K562 (cell line): ENCODE measurements around the gene EPHB2. TPM values are rescaled to one million over a fixed set of nuclear protein-coding genes. Genes with fewer than 3 reads are reported as not detected.

Source experiments
- ATAC-seq: fragments of 200-7000 bp; cut with Tn5 transposase; 3 replicates; pipeline ENCODE4 v1.9.1; 2020; ENCODE audit warnings: moderate library complexity
- BruUV-seq: library from RNA; stranded (reverse); fragments of 400-500 nt; replicated peaks from 2 replicates; lab custom pipeline; 2021; lab: Mats Ljungman, UMichigan
- CTCF ChIA-PET: fragments of 300-600 bp; formaldehyde crosslinking; extraction: SDS; loops from one replicate; lab custom pipeline; 2021; ENCODE audit warnings: low intra/inter-chr PET ratio; lab: Yijun Ruan, JAX
- POLR2A ChIA-PET: fragments of 300-600, 350-650 bp; sonication (Branson Sonifier 250); formaldehyde crosslinking; extraction: SDS; loops from one replicate; lab custom pipeline; 2021; ENCODE audit warnings: antibody characterized with exemption, inconsistent platforms; lab: Yijun Ruan, JAX
- DNase-seq, 4 experiments: peaks; one replicate each; pipeline versions ENCODE4 v3.0.0 to v3.0.0-alpha.2; 2011 to 2018; ENCODE audit warnings: low spot score in 3 of 4, mixed read lengths in 3 of 4; ENCODE audit errors: extremely low read depth in 1 of 4
- FAIRE-seq: peaks from 2 replicates; lab custom pipeline; 2011; peaks lifted over from hg19 to GRCh38; lab: Jason Lieb, UNC
- H2AFZ ChIP-seq: 2 replicates; pipeline ENCODE4 v1.6.0; 2011; ENCODE audit warnings: low read depth, low read length, control low read depth, inconsistent platforms
- H3K27ac ChIP-seq: fragments of 200-600 bp; 3 replicates; pipeline ENCODE4 v1.8.0; 2011; ENCODE audit warnings: low read depth, mild to moderate bottlenecking, control low read depth, inconsistent platforms, low read length, moderate library complexity, mixed read lengths; ENCODE audit errors: extremely low read depth
- H3K27me3 ChIP-seq, 2 experiments: fragments of 300-600 bp in 1 of 2; 2 replicates in 1 of 2; 3 replicates in 1 of 2; pipeline versions ENCODE4 v1.6.0 to v1.8.0; 2011; ENCODE audit warnings: inconsistent platforms in 2 of 2, low read length in 2 of 2, mild to moderate bottlenecking in 1 of 2, mixed read lengths in 1 of 2, moderate library complexity in 1 of 2; ENCODE audit not compliant: control insufficient read depth in 2 of 2, insufficient read depth in 2 of 2
- H3K36me3 ChIP-seq: fragments of 300-600 bp; 3 replicates; pipeline ENCODE4 v1.8.0; 2011; ENCODE audit warnings: mild to moderate bottlenecking, low read length, inconsistent platforms; ENCODE audit not compliant: control insufficient read depth, insufficient read depth
- H3K4me1 ChIP-seq, 2 experiments: fragments of 200-600 bp in 1 of 2; replicated peaks in 1 of 2; 2 replicates in 1 of 2; 3 replicates in 1 of 2; pipeline versions ENCODE4 v1.5.1 to v1.8.0; 2011; ENCODE audit warnings: inconsistent platforms in 2 of 2, low read length in 2 of 2, mild to moderate bottlenecking in 1 of 2, mixed read lengths in 1 of 2, moderate library complexity in 1 of 2; ENCODE audit not compliant: control insufficient read depth in 2 of 2, insufficient read depth in 2 of 2
- H3K4me2 ChIP-seq: 2 replicates; pipeline ENCODE4 v1.6.1; 2011; ENCODE audit warnings: low read length, control low read depth, inconsistent platforms, mixed read lengths; ENCODE audit not compliant: insufficient read depth
- H3K4me3 ChIP-seq: fragments of 200-600 bp; sonication (generic), shearing (Covaris generic); 2 replicates; pipeline ENCODE4 v1.5.1; 2016; ENCODE audit warnings: control low read depth, inconsistent platforms
- H3K79me2 ChIP-seq: fragments of 200-600 bp; 3 replicates; pipeline ENCODE4 v1.8.0; 2011; ENCODE audit warnings: low read length, inconsistent platforms; ENCODE audit not compliant: control insufficient read depth, insufficient read depth
- H3K9ac ChIP-seq, 2 experiments: 2 replicates each; pipeline versions ENCODE4 v1.6.0 to v1.6.1; 2011; ENCODE audit warnings: low read depth in 2 of 2, low read length in 2 of 2, control low read depth in 1 of 2, inconsistent platforms in 1 of 2, mild to moderate bottlenecking in 1 of 2, mixed read lengths in 1 of 2; ENCODE audit not compliant: insufficient read depth in 1 of 2
- H3K9me1 ChIP-seq: one replicate; pipeline ENCODE4 v1.6.0; 2011; ENCODE audit warnings: inconsistent platforms, mild to moderate bottlenecking, low read length, moderate library complexity; ENCODE audit not compliant: control insufficient read depth, insufficient read depth
- H3K9me3 ChIP-seq: replicated peaks from 2 replicates; pipeline ENCODE4 v1.5.1; 2011; ENCODE audit warnings: low read depth, low read length, inconsistent platforms; ENCODE audit not compliant: control insufficient read depth, insufficient read depth
- H4K20me1 ChIP-seq: replicated peaks from 2 replicates; pipeline ENCODE4 v1.6.1; 2011; ENCODE audit warnings: low read length, inconsistent platforms, mixed read lengths; ENCODE audit not compliant: control insufficient read depth, insufficient read depth
- CBX2 ChIP-seq: fragments of 200-600 bp; sonication (generic); IDR thresholded peaks from one replicate; pipeline ENCODE4 v1.6.1; 2012; ENCODE audit warnings: mild to moderate bottlenecking, low read length, inconsistent platforms; ENCODE audit not compliant: insufficient read depth, poor library complexity, severe bottlenecking
- KAT2B ChIP-seq: IDR thresholded peaks from one replicate; pipeline ENCODE4 v1.6.1; 2012; ENCODE audit warnings: low read depth, mild to moderate bottlenecking, control low read depth, inconsistent platforms, low read length, moderate library complexity
- KHSRP ChIP-seq: fragments of 450-650 bp; IDR thresholded peaks from 2 replicates; pipeline ENCODE4 v1.6.1; 2017
- MAFF ChIP-seq: IDR thresholded peaks from 2 replicates; pipeline ENCODE4 v1.6.1; 2012; ENCODE audit warnings: low read length, improper control_type of control experiment
- PHTF2 ChIP-seq: fragments of 250-450 bp; sonication (Bioruptor Pico); IDR thresholded peaks from 2 replicates; pipeline ENCODE4 v1.5.0; 2021; ENCODE audit warnings: mild to moderate bottlenecking
- POLR2AphosphoS2 ChIP-seq: IDR thresholded peaks from 2 replicates; pipeline ENCODE4 v1.6.1; 2012; ENCODE audit warnings: low read length, improper control_type of control experiment
- PRDM10 ChIP-seq: fragments of 450-650 bp; IDR thresholded peaks from 2 replicates; pipeline ENCODE4 v1.6.1; 2018; ENCODE audit not compliant: partially characterized antibody
- RAD21 ChIP-seq, 2 experiments: fragments of 250-450 bp in 1 of 2; fragments of 450-650 bp in 1 of 2; sonication (Bioruptor Pico) in 1 of 2; formaldehyde crosslinking in 1 of 2; IDR thresholded peaks in 1 of 2; conservative IDR thresholded peaks in 1 of 2; 2 replicates each; pipeline versions ENCODE4 v1.4.0 to v1.8.0; 2020 to 2022; ENCODE audit warnings: mild to moderate bottlenecking in 2 of 2, moderate library complexity in 1 of 2
- SRSF7 ChIP-seq: fragments of 200-400 bp; formaldehyde crosslinking; optimal IDR thresholded peaks from 2 replicates; pipeline ENCODE3; 2017; ENCODE audit warnings: mild to moderate bottlenecking, low read depth, low read length
- TAL1 ChIP-seq: fragments of 450-650 bp; IDR thresholded peaks from 2 replicates; pipeline ENCODE4 v1.6.1; 2016; ENCODE audit warnings: mild to moderate bottlenecking
- XRCC3 ChIP-seq: fragments of 450-650 bp; IDR thresholded peaks from 2 replicates; pipeline ENCODE4 v1.6.1; 2017; ENCODE audit warnings: mild to moderate bottlenecking, moderate library complexity
- ZC3H11A ChIP-seq: IDR thresholded peaks from 2 replicates; pipeline ENCODE4 v1.6.1; 2012; ENCODE audit warnings: low read depth, low read length, improper control_type of control experiment
- ZNF174 ChIP-seq: fragments of 250-450 bp; sonication (Bioruptor Pico); IDR thresholded peaks from 2 replicates; pipeline ENCODE4 v1.4.0; 2020; ENCODE audit warnings: mild to moderate bottlenecking
- ZNF445 ChIP-seq: fragments of 250-450 bp; sonication (Bioruptor Pico); IDR thresholded peaks from 2 replicates; pipeline ENCODE4 v1.4.0; 2020; ENCODE audit warnings: low read depth, mild to moderate bottlenecking, moderate library complexity
- WGBS: fragments of 100-300 bp; shearing (Covaris generic); methylation state at CpG from one replicate; pipeline ENCODE4 v1.1.6; 2016; ENCODE audit warnings: low coverage, mixed read lengths; ENCODE audit not compliant: insufficient coverage; ENCODE audit errors: missing lambda C conversion rate; 5-methylcytosine and 5-hydroxymethylcytosine counted together
- in situ Hi-C: fragments of 300-500 bp; cut with MboI; formaldehyde crosslinking; loops from 4 replicates; pipeline ENCODE4 v1.15.0; 2018; ENCODE audit warnings: inconsistent platforms, mixed read lengths
- intact Hi-C: fragments of 100-400 bp; cut with micrococcal nuclease; formaldehyde crosslinking; loops from 2 replicates; pipeline ENCODE4 v1.14.2; 2022
- polyA plus RNA-seq, 8 experiments: library from polyadenylated mRNA; depleted of rRNA in 4 of 8; stranded (reverse) in 5 of 8; unstranded in 3 of 8; fragments of >200 nt; fragmentation: Nextera tagmentation in 2 of 8; fragmentation: Illumina TruSeq in 1 of 8; extraction: Ambion mirVana in 2 of 8; extraction: Trizol in 1 of 8; gene quantifications; 2 replicates each; pipeline versions ENCODE4 v1.2.1 to v1.2.3, GENCODE V29; 2011 to 2014; ENCODE audit warnings: inconsistent platforms in 1 of 8, missing spikeins in 1 of 8
- total RNA-seq, 7 experiments: library from RNA; depleted of rRNA in 6 of 7; stranded (reverse); fragments of >200 nt in 6 of 7; fragmentation: Illumina TruSeq in 2 of 7; extraction: Trizol in 2 of 7; gene quantifications; 2 replicates each; pipeline versions ENCODE4 v1.2.1 to v1.2.3, GENCODE V29; 2011 to 2021; ENCODE audit warnings: low replicate concordance in 1 of 7
- TF ChIP-seq, protein P1 (sequence below), 2 experiments: IDR thresholded peaks; 2 replicates each; pipeline ENCODE4 v1.6.1; 2012; ENCODE audit warnings: improper control_type of control experiment in 2 of 2, low read depth in 2 of 2, low read length in 2 of 2, borderline replicate concordance in 1 of 2

EPHB2 gene
- total and polyA plus RNA-seq, 9 of the 15 experiments (the other 6 are each of a cell fraction or from before 2014, with no cell fraction given): not detected

- Histone ChIP-seq H3K36me3 (no peaks in the 10 kb centered on the region), H2AFZ (no peak overlapping the region), H3K4me1 (peaks cover 0 to under 1% of the 10 kb centered on the region in 2 experiments; a peak in 2 of 5 replicates), H3K27me3 (peaks cover 38 to 82% of the 10 kb centered on the region in 2 experiments), H3K9ac (no peak overlapping the region), H4K20me1 (peaks cover 15% of the 10 kb centered on the region), H3K9me1 (no peaks in the 10 kb centered on the region), H3K79me2 (no peaks in the 10 kb centered on the region), H3K4me2 (no peak overlapping the region), H3K4me3 (no peak overlapping the region), H3K27ac (no peak overlapping the region), H3K9me3 (no peaks in the 10 kb centered on the region)
- DNase-seq (no peak), ATAC-seq (no peak), FAIRE-seq (no peak)
- TF ChIP-seq RAD21 (CRISPR knock-in tag; conservative IDR thresholded peaks at IDR 0.05 in 1 of 2, IDR thresholded peaks at IDR 0.05 in 1 of 2) (no peak), CBX2 (no peak), MAFF (no peak), ZC3H11A (no peak), ZNF174 (CRISPR knock-in tag) (no peak), PRDM10 (no peak), POLR2AphosphoS2 (no peak), SRSF7 (no peak), KAT2B (no peak), ZNF445 (CRISPR knock-in tag) (no peak), KHSRP (no peak), TAL1 (no peak), XRCC3 (no peak), PHTF2 (CRISPR knock-in tag) (no peak)
- TF ChIP-seq, protein P1, sequence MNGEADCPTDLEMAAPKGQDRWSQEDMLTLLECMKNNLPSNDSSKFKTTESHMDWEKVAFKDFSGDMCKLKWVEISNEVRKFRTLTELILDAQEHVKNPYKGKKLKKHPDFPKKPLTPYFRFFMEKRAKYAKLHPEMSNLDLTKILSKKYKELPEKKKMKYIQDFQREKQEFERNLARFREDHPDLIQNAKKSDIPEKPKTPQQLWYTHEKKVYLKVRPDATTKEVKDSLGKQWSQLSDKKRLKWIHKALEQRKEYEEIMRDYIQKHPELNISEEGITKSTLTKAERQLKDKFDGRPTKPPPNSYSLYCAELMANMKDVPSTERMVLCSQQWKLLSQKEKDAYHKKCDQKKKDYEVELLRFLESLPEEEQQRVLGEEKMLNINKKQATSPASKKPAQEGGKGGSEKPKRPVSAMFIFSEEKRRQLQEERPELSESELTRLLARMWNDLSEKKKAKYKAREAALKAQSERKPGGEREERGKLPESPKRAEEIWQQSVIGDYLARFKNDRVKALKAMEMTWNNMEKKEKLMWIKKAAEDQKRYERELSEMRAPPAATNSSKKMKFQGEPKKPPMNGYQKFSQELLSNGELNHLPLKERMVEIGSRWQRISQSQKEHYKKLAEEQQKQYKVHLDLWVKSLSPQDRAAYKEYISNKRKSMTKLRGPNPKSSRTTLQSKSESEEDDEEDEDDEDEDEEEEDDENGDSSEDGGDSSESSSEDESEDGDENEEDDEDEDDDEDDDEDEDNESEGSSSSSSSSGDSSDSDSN (IDR thresholded peaks at IDR 0.05; ENCODE audit: borderline replicate concordance in 1 of 2, low read depth in 2 of 2, low read length in 2 of 2): no peak
- no TSS peak for BruUV-seq
- intact Hi-C loops: no loop called here
- in situ Hi-C loops: no loop called here
- WGBS: 1% methylated on average over 7 of the region's 7 CpGs
- CTCF ChIA-PET: no interaction called here
- POLR2A ChIA-PET: interaction anchor here (0.6 kb wide), 1 partner anchor 103 kb away, joined by 3 read pairs; no protein-coding TSS in a partner anchor
Observed at GRCh38 chr1:22775478-22775877, 64.8 kb downstream of the EPHB2 start.
